Prostate gland (tissue), 2 donors: ENCODE data around the gene RNU4-1. TPM values are rescaled to one million over a fixed set of nuclear protein-coding genes. Genes with fewer than 3 reads are reported as not detected.

ENCODE experiments used
- DNase-seq: peaks from one replicate; pipeline ENCODE4 v3.0.0-alpha.2; 2019; ENCODE audit warnings: low spot score
- H3K27ac ChIP-seq, 2 donors: fragments of 200-600 bp; sonication (generic); 2 replicates each; pipeline ENCODE4 v1.5.1; 2017 to 2019
- H3K27me3 ChIP-seq: fragments of 200-600 bp; sonication (generic); replicated peaks from 2 replicates; pipeline ENCODE4 v1.5.1; 2019; ENCODE audit not compliant: insufficient read depth
- H3K36me3 ChIP-seq, 2 donors: fragments of 200-600 bp; sonication (generic); 1 replicate in 1 of 2; 2 replicates in 1 of 2; pipeline versions ENCODE4 v1.5.1 to v1.8.1; 2017 to 2019
- H3K4me1 ChIP-seq: fragments of 200-600 bp; sonication (generic); replicated peaks from 2 replicates; pipeline ENCODE4 v1.5.1; 2019
- H3K4me3 ChIP-seq, 2 donors: fragments of 200-600 bp; sonication (generic); 2 replicates each; pipeline ENCODE4 v1.5.1; 2017 to 2019
- H3K9me3 ChIP-seq: fragments of 200-600 bp; sonication (generic); 2 replicates; pipeline ENCODE4 v1.5.1; 2017
- CTCF ChIP-seq, 4 experiments: fragments of 200-600 bp in 2 of 4; fragments of 450-650 bp in 2 of 4; sonication (generic) in 2 of 4; IDR thresholded peaks; 1 replicate in 3 of 4; 2 replicates in 1 of 4; pipeline ENCODE4 v1.5.1; 2016 to 2019; ENCODE audit warnings: antibody characterized with exemption in 4 of 4, mild to moderate bottlenecking in 2 of 4, moderate library complexity in 2 of 4
- POLR2A ChIP-seq: fragments of 450-650 bp; IDR thresholded peaks from one replicate; pipeline ENCODE4 v1.6.1; 2016; ENCODE audit warnings: antibody characterized with exemption, mild to moderate bottlenecking
- POLR2AphosphoS5 ChIP-seq: sonication (generic); formaldehyde crosslinking; IDR thresholded peaks from one replicate; pipeline ENCODE4 v1.6.1; 2017; ENCODE audit warnings: antibody characterized with exemption
- WGBS: methylation state at CpG from one replicate; pipeline ENCODE4 v1.1.5; 2018; 5-methylcytosine and 5-hydroxymethylcytosine counted together
- intact Hi-C: fragments of 100-400 bp; cut with DNase I; formaldehyde crosslinking; loops from one replicate; pipeline ENCODE4 v1.14.2; 2022
- total RNA-seq, 2 donors: library from RNA; depleted of rRNA; stranded (reverse); fragments of >200 nt; gene quantifications; one replicate each; pipeline ENCODE4 v1.1.0, GENCODE V29; 2016

The RNU4-1 gene
- total RNA-seq, 2 donors from 2014 or later, result under 0.01 TPM

- WGBS, result 2% methylated on average over 30 of the region's 81 CpGs
- H3K27ac ChIP-seq, result peak within 1 kb of the TSS; percentile 89 to 94
- DNase-seq, result peak; percentile 84
- H3K4me3 ChIP-seq, result peak within 1 kb of the TSS; percentile 67 to 93
- TF ChIP-seq POLR2A (peak; percentile 82), CTCF (IDR thresholded peaks at IDR 0.05) (peak; percentile 88 to 95 (median 91)), POLR2AphosphoS5 (peak; percentile 20)
- no peaks in the 10 kb centered on the region for H3K36me3 ChIP-seq
- no peaks in the 10 kb centered on the region for H3K9me3 ChIP-seq
- intact Hi-C loops, result loop anchor here (1.0 to 2.0 kb wide), 2 partner anchors 37 to 65 kb away; partner anchors contain the start of gene RPLP0
- peaks cover 20% of the 10 kb centered on the region for H3K4me1 ChIP-seq
- H3K27me3 ChIP-seq, result no peaks in the 10 kb centered on the region
Measured at GRCh38 chr12:120265473-120266179, 27.4 kb downstream of the RNU4-1 start, which contains the start of gene PXN. Gene PXN (minus strand): TSS chr12:120265730. CDS start chr12:120265629, 101 bp downstream.

DNA sequence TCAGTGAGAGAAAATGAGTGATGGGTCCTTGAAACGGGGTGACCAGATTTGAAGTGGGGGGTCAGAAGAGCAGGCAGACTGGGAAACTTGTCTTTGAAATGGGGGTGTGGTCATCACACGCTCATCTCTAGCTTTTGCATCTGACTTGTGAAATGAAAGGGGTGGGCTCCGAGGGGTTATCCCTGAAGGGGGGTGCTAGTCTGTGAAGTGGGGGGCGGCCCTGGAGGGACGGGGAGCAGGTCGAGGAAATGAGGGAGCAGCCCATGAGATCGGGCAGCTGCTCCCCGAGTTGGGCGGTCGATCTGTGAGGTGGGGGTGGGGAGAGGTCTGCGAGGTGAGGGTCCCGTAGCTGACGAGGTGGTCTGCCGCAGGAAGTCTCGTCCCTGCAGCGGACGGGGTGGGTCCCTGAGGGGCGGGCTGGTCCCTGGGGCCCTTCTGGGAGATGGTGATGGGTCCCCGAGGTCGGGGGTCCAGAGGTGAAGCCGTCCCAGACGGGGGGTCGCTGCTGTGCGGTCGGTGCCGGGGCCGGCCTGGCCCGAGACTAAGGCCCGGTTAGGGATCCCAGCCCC, 28.0 kb downstream of the RNU4-1 start:
- no peaks in the 10 kb centered on the region for H3K9me3 ChIP-seq
- H3K27me3 ChIP-seq, result no peaks in the 10 kb centered on the region
- WGBS, result 2% methylated on average over 22 of the region's 29 CpGs
- no peak for DNase-seq
- H3K27ac ChIP-seq, result peak overlapping the region; percentile 89 to 94
- peaks cover 20% of the 10 kb centered on the region for H3K4me1 ChIP-seq
- no peak for TF ChIP-seq CTCF (IDR thresholded peaks at IDR 0.05)
- no peak for TF ChIP-seq POLR2A
- TF ChIP-seq POLR2AphosphoS5, result no peak
- intact Hi-C loops, result loop anchor here (2.0 kb wide), 1 partner anchor 64 kb away; the partner anchor contains the start of gene RPLP0
- H3K4me3 ChIP-seq, result peak overlapping the region; percentile 67 to 93
- no peaks in the 10 kb centered on the region for H3K36me3 ChIP-seq

DNA sequence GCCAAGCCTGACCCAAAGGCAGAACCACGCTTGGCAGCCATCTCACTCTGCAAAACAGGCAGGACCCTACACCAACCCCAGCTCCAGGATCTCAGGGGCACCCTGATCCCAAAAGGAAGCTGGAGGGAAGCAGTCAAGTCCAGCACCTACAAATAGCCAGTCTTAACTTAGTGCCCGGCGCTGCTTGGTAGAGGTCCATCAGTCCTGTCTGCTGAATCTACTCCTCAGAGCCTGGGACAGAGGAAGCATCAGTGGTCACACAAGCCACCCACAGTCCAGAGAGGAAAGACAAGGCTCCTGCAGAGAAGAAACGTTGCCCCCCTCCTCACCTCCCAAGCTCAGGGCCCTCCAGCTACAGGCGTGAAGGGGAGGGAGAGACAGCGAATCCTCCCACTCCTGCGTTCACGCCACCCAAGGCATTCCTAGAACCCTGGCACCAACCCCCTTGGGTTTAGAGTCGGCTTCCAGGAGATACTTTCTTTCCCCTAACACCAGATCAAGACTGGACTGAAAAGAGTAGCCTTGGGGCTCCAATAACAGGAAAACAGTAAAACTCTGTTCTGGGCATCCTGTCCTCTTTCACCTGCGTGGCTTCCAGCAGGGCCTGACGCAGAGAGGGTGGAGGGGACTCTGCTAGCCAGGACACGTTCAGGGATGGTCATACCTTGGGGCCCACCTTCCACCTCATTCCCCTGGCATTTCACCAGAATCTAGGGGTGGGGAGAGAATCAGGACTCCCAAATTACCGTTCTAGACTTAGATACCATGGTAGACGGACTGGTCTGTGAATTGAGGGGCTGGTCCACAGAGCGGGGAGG, 28.7 kb downstream of the RNU4-1 start:
- WGBS, result 16% methylated on average over 15 of the region's 15 CpGs
- H3K4me3 ChIP-seq, result peak overlapping the region; percentile 67 to 93
- no peaks in the 10 kb centered on the region for H3K36me3 ChIP-seq
- intact Hi-C loops, result loop anchor here (2.0 kb wide), 1 partner anchor 63 kb away; the partner anchor contains the start of gene RPLP0
- no peaks in the 10 kb centered on the region for H3K9me3 ChIP-seq
- H3K4me1 ChIP-seq, result peaks cover 20% of the 10 kb centered on the region
- no peaks in the 10 kb centered on the region for H3K27me3 ChIP-seq
- peak overlapping the region; percentile 89 to 94 for H3K27ac ChIP-seq
- peak; percentile 64 for DNase-seq
- TF ChIP-seq POLR2A (peak; percentile 41), POLR2AphosphoS5 (peak; percentile 72), CTCF (IDR thresholded peaks at IDR 0.05) (no peak)

GRCh38 chr12:120263748-120264085, 29.3 kb downstream of the RNU4-1 start:
- H3K9me3 ChIP-seq, result no peaks in the 10 kb centered on the region
- no peak for DNase-seq
- intact Hi-C loops, result loop anchor here (2.0 kb wide), 1 partner anchor 63 kb away; the partner anchor contains the start of gene RPLP0
- H3K4me1 ChIP-seq, result peaks cover 20% of the 10 kb centered on the region
- TF ChIP-seq POLR2AphosphoS5 (no peak), CTCF (IDR thresholded peaks at IDR 0.05) (no peak), POLR2A (no peak)
- H3K27ac ChIP-seq, result peak overlapping the region; percentile 89 to 94
- no peaks in the 10 kb centered on the region for H3K36me3 ChIP-seq
- peak overlapping the region; percentile 67 to 93 for H3K4me3 ChIP-seq
- H3K27me3 ChIP-seq, result no peaks in the 10 kb centered on the region
- 13% methylated on average over 5 of the region's 5 CpGs for WGBS
